Uterus (tissue), 2 donors: ENCODE results near the gene TNFRSF18.

Experiments
- POLR2A ChIP-seq, 2 donors: fragments of 450-650 bp; IDR thresholded peaks; one replicate each; pipeline ENCODE4 v1.6.1; 2016; ENCODE audit warnings: antibody characterized with exemption in 2 of 2, mild to moderate bottlenecking in 1 of 2, moderate library complexity in 1 of 2
- TF ChIP-seq, protein P1 (sequence below), 4 experiments: fragments of 200-600 bp in 2 of 4; fragments of 450-650 bp in 2 of 4; sonication (generic) in 2 of 4; IDR thresholded peaks; one replicate each; pipeline ENCODE4 v1.5.1; 2016 to 2019; ENCODE audit warnings: antibody characterized with exemption in 4 of 4, mild to moderate bottlenecking in 2 of 4, moderate library complexity in 1 of 4

- no peak for TF ChIP-seq POLR2A (IDR thresholded peaks at IDR 0.05)
- TF ChIP-seq, protein P1, sequence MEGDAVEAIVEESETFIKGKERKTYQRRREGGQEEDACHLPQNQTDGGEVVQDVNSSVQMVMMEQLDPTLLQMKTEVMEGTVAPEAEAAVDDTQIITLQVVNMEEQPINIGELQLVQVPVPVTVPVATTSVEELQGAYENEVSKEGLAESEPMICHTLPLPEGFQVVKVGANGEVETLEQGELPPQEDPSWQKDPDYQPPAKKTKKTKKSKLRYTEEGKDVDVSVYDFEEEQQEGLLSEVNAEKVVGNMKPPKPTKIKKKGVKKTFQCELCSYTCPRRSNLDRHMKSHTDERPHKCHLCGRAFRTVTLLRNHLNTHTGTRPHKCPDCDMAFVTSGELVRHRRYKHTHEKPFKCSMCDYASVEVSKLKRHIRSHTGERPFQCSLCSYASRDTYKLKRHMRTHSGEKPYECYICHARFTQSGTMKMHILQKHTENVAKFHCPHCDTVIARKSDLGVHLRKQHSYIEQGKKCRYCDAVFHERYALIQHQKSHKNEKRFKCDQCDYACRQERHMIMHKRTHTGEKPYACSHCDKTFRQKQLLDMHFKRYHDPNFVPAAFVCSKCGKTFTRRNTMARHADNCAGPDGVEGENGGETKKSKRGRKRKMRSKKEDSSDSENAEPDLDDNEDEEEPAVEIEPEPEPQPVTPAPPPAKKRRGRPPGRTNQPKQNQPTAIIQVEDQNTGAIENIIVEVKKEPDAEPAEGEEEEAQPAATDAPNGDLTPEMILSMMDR (IDR thresholded peaks at IDR 0.05): no peak
Measured at GRCh38 chr1:1175221-1176062, 30.9 kb downstream of the TNFRSF18 start.
